ENCODE results near the gene TYMP. TPM values are rescaled to one million over a fixed set of nuclear protein-coding genes. Genes with fewer than 3 reads are reported as not detected.
A peak's percentile ranks its signal among the peaks of the same experiment; 100 is the strongest.

TYMP gene
- total RNA-seq, 1 experiment from 2014 or later: 56.0 TPM

DNA sequence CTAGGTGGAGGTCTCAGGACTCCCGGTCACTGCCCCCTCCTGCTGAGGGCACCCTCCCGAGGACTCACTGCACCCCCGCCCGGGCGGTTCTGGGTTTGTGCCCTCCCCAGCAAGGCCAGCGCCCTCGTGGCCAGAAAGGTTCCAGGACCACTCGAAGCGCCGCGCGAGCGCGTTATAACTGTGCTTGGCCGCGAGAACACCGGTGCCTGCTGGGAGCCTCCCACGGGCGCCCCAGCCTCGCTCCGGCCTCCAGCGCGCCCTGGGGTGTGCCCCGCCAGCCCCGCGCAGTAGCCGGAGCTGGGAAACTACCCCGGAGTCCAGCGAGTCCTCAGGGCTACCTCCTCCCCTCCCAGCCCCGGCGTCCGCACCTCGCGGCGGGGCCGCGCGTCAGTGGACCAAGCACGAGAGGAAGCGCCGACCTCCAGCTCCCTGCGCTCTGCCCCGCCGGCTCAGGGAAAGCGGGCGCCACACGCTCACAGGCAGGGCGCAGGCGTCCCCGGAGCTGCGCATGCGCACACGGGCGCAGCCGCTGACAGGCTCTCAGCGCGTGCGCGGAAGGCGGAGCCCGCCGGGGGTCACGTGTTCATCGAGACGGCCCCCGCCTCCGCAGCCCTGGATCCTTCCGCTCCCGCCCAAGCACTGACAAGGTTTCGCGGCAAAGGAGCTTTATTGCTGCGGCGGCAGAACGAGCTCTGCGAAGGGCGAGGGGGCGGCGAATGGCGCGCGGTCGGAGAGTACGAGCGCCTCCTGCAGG, 4.5 kb downstream of the TYMP start, which contains the start of gene SCO2:
Gene SCO2, minus strand, starts transcription at position 495 of the 754 bp plus-strand sequence. CDS start 1,187 bp downstream, outside the sequence.
- Histone ChIP-seq H3K27ac (ENCODE audit: low read length) (peak within 1 kb of the TSS; percentile 82), H3K4me1 (ENCODE audit: control insufficient read depth, insufficient read depth, low read length) (peaks cover 4% of the 10 kb centered on the region), H3K4me3 (ENCODE audit: low read depth in 2 of 2, low read length in 2 of 2) (peak within 1 kb of the TSS; percentile 65 to 69), H3K36me3 (ENCODE audit: control insufficient read depth, insufficient read depth, low read length) (no peaks in the 10 kb centered on the region; the same call in 1 of the 2 replicates), H3K9me3 (ENCODE audit: control insufficient read depth, insufficient read depth, low read depth, low read length) (no peaks in the 10 kb centered on the region), H3K27me3 (ENCODE audit: control insufficient read depth, insufficient read depth, low read length) (no peaks in the 10 kb centered on the region)
- intact Hi-C loops (cut with micrococcal nuclease; ENCODE audit: unreplicated experiment) (no loop called here), in situ Hi-C loops (cut with HindIII; ENCODE audit: low pct_unique_long_range_greater_than_20kb, low sequenced_read_pairs) (no loop called here)
- DNase-seq (ENCODE audit: low read depth, low spot score) (no peak), ATAC-seq (peak; percentile 56)
- TF ChIP-seq, protein P1, sequence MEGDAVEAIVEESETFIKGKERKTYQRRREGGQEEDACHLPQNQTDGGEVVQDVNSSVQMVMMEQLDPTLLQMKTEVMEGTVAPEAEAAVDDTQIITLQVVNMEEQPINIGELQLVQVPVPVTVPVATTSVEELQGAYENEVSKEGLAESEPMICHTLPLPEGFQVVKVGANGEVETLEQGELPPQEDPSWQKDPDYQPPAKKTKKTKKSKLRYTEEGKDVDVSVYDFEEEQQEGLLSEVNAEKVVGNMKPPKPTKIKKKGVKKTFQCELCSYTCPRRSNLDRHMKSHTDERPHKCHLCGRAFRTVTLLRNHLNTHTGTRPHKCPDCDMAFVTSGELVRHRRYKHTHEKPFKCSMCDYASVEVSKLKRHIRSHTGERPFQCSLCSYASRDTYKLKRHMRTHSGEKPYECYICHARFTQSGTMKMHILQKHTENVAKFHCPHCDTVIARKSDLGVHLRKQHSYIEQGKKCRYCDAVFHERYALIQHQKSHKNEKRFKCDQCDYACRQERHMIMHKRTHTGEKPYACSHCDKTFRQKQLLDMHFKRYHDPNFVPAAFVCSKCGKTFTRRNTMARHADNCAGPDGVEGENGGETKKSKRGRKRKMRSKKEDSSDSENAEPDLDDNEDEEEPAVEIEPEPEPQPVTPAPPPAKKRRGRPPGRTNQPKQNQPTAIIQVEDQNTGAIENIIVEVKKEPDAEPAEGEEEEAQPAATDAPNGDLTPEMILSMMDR (IDR thresholded peaks at IDR 0.05): no peak
- peak; percentile 39 for TF ChIP-seq POLR2AphosphoS5 (IDR thresholded peaks at IDR 0.05; ENCODE audit: low read depth, low read length)
- CTCF ChIA-PET: interaction anchor here (0.7 to 1.4 kb wide), 5 partner anchors 10 to 95 kb away, joined by 3 to 12 read pairs (median 9); partner anchors contain the start of genes LMF2 and NCAPH2
- POLR2A ChIA-PET: interaction anchor here (0.5 kb wide), 1 partner anchor 24 kb away, joined by 3 read pairs; no protein-coding TSS in a partner anchor
- no TSS peak for BruUV-seq (replicated peaks)

GRCh38 chr22:50524676-50525103, 5.1 kb downstream of the TYMP start:
- in situ Hi-C loops (cut with HindIII; ENCODE audit: low pct_unique_long_range_greater_than_20kb, low sequenced_read_pairs) (no loop called here), intact Hi-C loops (cut with micrococcal nuclease; ENCODE audit: unreplicated experiment) (no loop called here)
- Histone ChIP-seq H3K4me1 (ENCODE audit: control insufficient read depth, insufficient read depth, low read length) (peaks cover 4% of the 10 kb centered on the region), H3K27me3 (ENCODE audit: control insufficient read depth, insufficient read depth, low read length) (no peaks in the 10 kb centered on the region), H3K36me3 (ENCODE audit: control insufficient read depth, insufficient read depth, low read length) (no peaks in the 10 kb centered on the region; the same call in 1 of the 2 replicates), H3K4me3 (ENCODE audit: low read depth in 2 of 2, low read length in 2 of 2) (peak overlapping the region; percentile 65 to 69), H3K27ac (ENCODE audit: low read length) (peak overlapping the region; percentile 82), H3K9me3 (ENCODE audit: control insufficient read depth, insufficient read depth, low read depth, low read length) (no peaks in the 10 kb centered on the region)
- POLR2A ChIA-PET: no interaction called here
- BruUV-seq (replicated peaks): no TSS peak
- CTCF ChIA-PET: no interaction called here
- DNase-seq (ENCODE audit: low read depth, low spot score) (no peak), ATAC-seq (no peak)
- TF ChIP-seq POLR2AphosphoS5 (IDR thresholded peaks at IDR 0.05; ENCODE audit: low read depth, low read length) (no peak), SIN3A (IDR thresholded peaks at IDR 0.05; ENCODE audit: borderline replicate concordance, insufficient read depth, low read depth, low read length) (no peak), TCF7L2 (IDR thresholded peaks at IDR 0.05; ENCODE audit: low read depth, low read length) (no peak), REST (IDR thresholded peaks at IDR 0.05; ENCODE audit: insufficient read depth in 1 of 2, low read depth in 2 of 2, low read length in 1 of 2) (no peak)
- TF ChIP-seq, protein P1 (IDR thresholded peaks at IDR 0.05): no peak
